Measurements from ENCODE around the gene EIF4A2. TPM values are rescaled to one million over a fixed set of nuclear protein-coding genes. Genes with fewer than 3 reads are reported as not detected.

Gene EIF4A2
- total and polyA plus RNA-seq, 9 of the 15 experiments (the other 6 are each of a cell fraction or from before 2014, with no cell fraction given), result 307 to 754 (median 435) TPM

GRCh38 chr3:186783058-186783730 is at the start of gene EIF4A2 (continued):
- TF ChIP-seq PCBP2 (IDR thresholded peaks at IDR 0.05; ENCODE audit: low read depth, low read length, poor library complexity, severe bottlenecking) (no peak), FOXO4 (CRISPR knock-in tag; IDR thresholded peaks at IDR 0.05) (no peak), HMG20A (CRISPR knock-in tag; conservative IDR thresholded peaks at IDR 0.05) (no peak), SMAD2 (IDR thresholded peaks at IDR 0.05; ENCODE audit: low read depth, low read length) (no peak), ZNF253 (CRISPR knock-in tag; conservative IDR thresholded peaks at IDR 0.05) (no peak), MAFG (tag; conservative IDR thresholded peaks at IDR 0.05) (no peak; the same call in 1 of the 2 replicates), CREM (IDR thresholded peaks at IDR 0.05; ENCODE audit: low read depth) (peak; percentile 83), ZNF318 (IDR thresholded peaks at IDR 0.05; ENCODE audit: borderline replicate concordance in 1 of 2, low read depth in 1 of 2) (peak in 1 of 2 experiments; percentile 84; a peak in 1 of 4 replicates), BRF2 (IDR thresholded peaks at IDR 0.05; ENCODE audit: borderline replicate concordance, insufficient read depth, insufficient read length) (no peak), KLF6 (CRISPR knock-in tag; IDR thresholded peaks at IDR 0.05; ENCODE audit: borderline replicate concordance) (no peak), PURB (CRISPR knock-in tag; IDR thresholded peaks at IDR 0.05; ENCODE audit: low read depth) (no peak), ZBTB8A (IDR thresholded peaks at IDR 0.05; ENCODE audit: partially characterized antibody) (no peak), EP400 (IDR thresholded peaks at IDR 0.05) (peak; percentile 98), HSF4 (CRISPR knock-in tag; IDR thresholded peaks at IDR 0.05; ENCODE audit: borderline replicate concordance) (no peak), USF1 (CRISPR knock-in tag; IDR thresholded peaks at IDR 0.05) (no peak; the same call in 1 of the 2 replicates)

Data from K562 (cell line).